HG02870 (cell line): Measurements from ENCODE around the gene CATSPER3.

ENCODE experiments used
- ATAC-seq: cut with Tn5 transposase; IDR thresholded peaks from one replicate; pipeline ENCODE4 v1.9.1; 2021; ENCODE audit warnings: mild to moderate bottlenecking, moderate library complexity; ENCODE audit not compliant: unreplicated experiment

The CATSPER3 gene

GRCh38 chr5:135009736-135010501 lies 42.2 kb downstream of the CATSPER3 start:
- ATAC-seq: no peak

- ATAC-seq: no peak
These were observed 43.0 kb downstream of the CATSPER3 start for GRCh38 chr5:135010502-135011354.

- ATAC-seq: no peak
These were observed 43.8 kb downstream of the CATSPER3 start for GRCh38 chr5:135011355-135012032.

GRCh38 chr5:135012033-135012588 lies 44.4 kb downstream of the CATSPER3 start:
- ATAC-seq: no peak

- ATAC-seq: no peak
These were observed 45.3 kb downstream of the CATSPER3 start for GRCh38 chr5:135012951-135013391.

GRCh38 chr5:135013445-135013844 lies 45.7 kb downstream of the CATSPER3 start:
- ATAC-seq: no peak

GRCh38 chr5:135013947-135014570 lies 46.4 kb downstream of the CATSPER3 start:
- no peak for ATAC-seq

GRCh38 chr5:135015942-135016341 lies 48.2 kb downstream of the CATSPER3 start:
- ATAC-seq: no peak

- no peak for ATAC-seq
These were observed 49.2 kb downstream of the CATSPER3 start for GRCh38 chr5:135016861-135017290.

- ATAC-seq: no peak
These were observed 50.8 kb downstream of the CATSPER3 start for GRCh38 chr5:135018457-135018856.

- ATAC-seq: no peak
These were observed 51.6 kb downstream of the CATSPER3 start for GRCh38 chr5:135019314-135019713.

GRCh38 chr5:135020111-135020895 lies 52.6 kb downstream of the CATSPER3 start:
- ATAC-seq: no peak

GRCh38 chr5:135024956-135025729 lies 57.4 kb downstream of the CATSPER3 start:
- ATAC-seq: no peak

- no peak for ATAC-seq
These were observed 58.3 kb downstream of the CATSPER3 start for GRCh38 chr5:135025730-135026644.

- ATAC-seq: no peak
These were observed 59.0 kb downstream of the CATSPER3 start for GRCh38 chr5:135026645-135027265.

GRCh38 chr5:135027266-135027696 lies 59.6 kb downstream of the CATSPER3 start:
- ATAC-seq: no peak
